KOPT-K1 (cell line): ENCODE data around the gene CLASP1.

Experiments used
- H3K27ac ChIP-seq: fragments of 200-600 bp; sonication (generic); 2 replicates; pipeline ENCODE4 v1.5.1; 2016; ENCODE audit warnings: antibody characterized with exemption, mild to moderate bottlenecking, low read depth, low read length; ENCODE audit not compliant: poor library complexity, severe bottlenecking
- H3K36me3 ChIP-seq: fragments of 200-600 bp; sonication (generic); 2 replicates; pipeline ENCODE4 v1.5.1; 2017; ENCODE audit warnings: antibody characterized with exemption, mild to moderate bottlenecking, low read length, moderate library complexity; ENCODE audit not compliant: insufficient read depth
- H3K9me3 ChIP-seq: fragments of 200-600 bp; sonication (generic); 2 replicates; pipeline ENCODE4 v1.5.1; 2017; ENCODE audit warnings: antibody characterized with exemption, low read length, mild to moderate bottlenecking; ENCODE audit not compliant: insufficient read depth, poor library complexity, severe bottlenecking

CLASP1 gene

DNA sequence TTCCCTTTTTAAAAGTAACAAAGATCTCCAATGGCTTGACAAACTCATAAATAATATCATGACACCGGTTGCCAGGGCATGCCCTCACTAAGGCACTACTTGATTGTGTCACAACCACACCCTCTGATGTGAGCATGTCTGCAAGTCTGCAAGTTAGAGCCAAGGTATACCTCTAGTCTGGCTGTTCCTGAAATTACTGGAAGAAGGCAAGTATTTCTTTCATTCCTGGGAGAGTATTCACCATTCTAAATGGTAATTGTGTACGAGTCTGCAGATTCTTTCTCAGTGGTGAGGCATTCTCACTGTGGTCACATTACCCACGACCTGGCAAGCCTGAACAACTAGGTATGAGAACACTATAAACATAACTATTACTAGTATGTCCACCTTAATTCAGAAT is 144.3 kb downstream of the CLASP1 start:
- Histone ChIP-seq H3K27ac (no peak overlapping the region), H3K36me3 (peaks cover 54% of the 10 kb centered on the region)

DNA sequence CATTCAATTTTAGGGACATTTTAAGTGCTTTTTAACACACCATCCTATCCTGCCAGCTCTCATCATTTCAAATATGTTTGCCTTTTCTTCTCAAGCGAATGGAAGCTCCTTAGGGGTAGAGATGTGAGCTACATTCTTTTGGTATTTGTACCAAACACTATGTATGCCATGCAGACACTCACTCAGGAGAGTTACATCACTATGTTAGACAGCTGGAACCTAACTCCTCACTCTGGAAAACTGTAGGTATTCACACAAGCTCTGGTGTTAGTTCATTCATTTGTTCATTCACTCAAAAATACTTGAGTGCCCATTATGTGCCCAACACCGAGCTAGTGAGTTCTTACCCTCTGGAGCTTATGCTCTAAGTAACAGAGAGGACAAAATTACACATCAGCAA is 144.9 kb downstream of the CLASP1 start:
- Histone ChIP-seq H3K9me3 (peaks cover 8% of the 10 kb centered on the region), H3K36me3 (peaks cover 56% of the 10 kb centered on the region), H3K27ac (no peak overlapping the region)

More for the DNA sequence above, 144.3 kb downstream of the CLASP1 start:
- peaks cover 3% of the 10 kb centered on the region for H3K9me3 ChIP-seq

DNA sequence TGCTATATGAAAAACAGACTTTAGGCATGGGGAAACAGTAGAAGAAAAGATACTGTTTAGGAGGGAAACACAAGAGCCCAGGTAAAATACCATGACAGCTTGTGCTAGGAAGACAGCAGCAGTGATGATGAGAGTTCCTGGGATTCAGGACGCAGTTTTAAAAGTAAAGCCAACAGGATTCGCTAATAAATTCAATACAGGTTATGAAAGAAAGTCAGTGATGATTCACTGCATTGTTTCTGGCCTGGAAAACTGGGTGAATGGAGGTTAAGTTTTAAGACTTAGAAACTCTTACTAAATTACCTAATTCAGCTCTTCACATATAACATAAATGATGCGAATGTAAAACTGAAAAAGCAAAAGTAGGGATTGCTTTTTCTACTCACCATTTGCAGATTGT is 146.5 kb downstream of the CLASP1 start:
- Histone ChIP-seq H3K36me3 (peaks cover 64% of the 10 kb centered on the region), H3K27ac (no peak overlapping the region), H3K9me3 (peaks cover 8% of the 10 kb centered on the region)

DNA sequence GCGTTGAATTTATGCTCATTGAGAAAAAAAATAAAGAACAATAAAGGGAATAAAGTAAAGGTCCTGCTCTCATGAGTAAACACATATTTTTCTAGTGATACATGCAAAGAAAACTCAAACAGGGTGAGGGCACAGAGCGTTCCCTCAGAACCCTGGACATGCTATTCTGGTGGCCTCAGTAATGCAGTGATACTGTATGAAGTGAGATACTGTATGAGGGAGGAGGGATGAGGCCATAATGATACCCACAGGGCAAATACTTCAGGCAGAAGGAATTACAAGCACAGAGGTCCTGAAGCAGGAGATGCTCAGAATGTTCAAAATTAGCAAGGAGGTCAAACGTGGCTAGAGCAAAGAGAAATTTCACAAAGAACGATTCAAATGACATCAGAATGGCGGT is 147.0 kb downstream of the CLASP1 start:
- peaks cover 64% of the 10 kb centered on the region for H3K36me3 ChIP-seq

DNA sequence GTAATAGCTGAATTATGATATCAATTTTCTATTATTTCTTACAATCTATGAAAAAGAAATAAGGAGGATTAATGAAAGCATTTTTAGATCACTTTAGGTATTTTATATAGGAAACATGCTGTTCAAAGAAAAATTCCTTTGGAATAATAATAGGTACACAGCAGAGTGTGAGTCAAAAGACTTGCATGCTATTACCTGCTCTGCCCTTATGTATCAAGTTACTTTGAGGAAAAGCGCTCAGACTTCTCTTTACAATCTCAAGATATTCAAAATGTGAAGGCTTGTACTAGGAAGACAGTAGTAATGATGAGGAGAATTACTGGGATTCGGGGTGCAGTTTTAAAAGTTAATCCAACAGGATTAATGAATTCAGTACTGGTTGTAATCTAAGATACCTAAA is 147.7 kb downstream of the CLASP1 start:
- Histone ChIP-seq H3K36me3 (peaks cover 64% of the 10 kb centered on the region), H3K27ac (no peak overlapping the region), H3K9me3 (peaks cover 8% of the 10 kb centered on the region)

More for the DNA sequence above, 147.0 kb downstream of the CLASP1 start:
- no peak overlapping the region for H3K27ac ChIP-seq
- peaks cover 8% of the 10 kb centered on the region for H3K9me3 ChIP-seq

DNA sequence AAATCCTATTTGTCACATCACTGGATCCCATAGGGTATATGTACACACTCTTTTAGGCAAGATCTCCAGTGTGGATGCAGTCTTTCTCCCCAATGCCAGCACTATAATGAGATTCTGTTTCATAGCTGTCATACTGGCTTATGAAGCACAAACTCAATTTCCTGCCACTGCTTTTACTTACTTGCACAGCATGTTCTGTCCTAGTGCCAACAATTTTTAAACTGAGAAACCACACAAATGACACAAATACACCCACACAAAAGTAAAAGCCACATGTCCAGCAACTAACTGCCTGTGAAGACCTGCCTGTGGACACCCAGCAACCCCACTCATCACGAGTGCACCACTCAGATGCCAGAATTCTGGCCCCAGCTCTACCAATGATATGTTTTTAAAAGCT is 148.2 kb downstream of the CLASP1 start:
- Histone ChIP-seq H3K9me3 (peaks cover 8% of the 10 kb centered on the region), H3K36me3 (peaks cover 66% of the 10 kb centered on the region), H3K27ac (no peak overlapping the region)

DNA sequence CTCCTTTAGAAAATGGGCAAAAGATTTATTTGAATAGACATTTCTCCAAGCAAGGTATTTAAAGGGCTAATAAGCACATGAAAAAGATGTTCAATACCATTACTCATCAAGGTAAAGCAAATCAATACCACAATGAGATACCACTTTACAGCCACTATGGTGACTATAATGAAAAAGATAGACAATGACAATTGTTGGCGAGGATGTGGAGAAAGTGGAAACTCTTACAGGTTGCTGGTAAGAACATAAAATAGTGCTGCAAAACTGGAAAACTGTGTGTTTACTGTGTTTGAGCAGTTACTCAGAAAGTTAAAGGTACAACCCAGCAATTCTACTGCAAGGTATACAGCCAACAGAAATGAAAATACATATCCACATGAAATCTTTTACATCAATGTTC is 150.5 kb downstream of the CLASP1 start:
- no peak overlapping the region for H3K27ac ChIP-seq
- H3K9me3 ChIP-seq = peaks cover 8% of the 10 kb centered on the region
- H3K36me3 ChIP-seq = peaks cover 59% of the 10 kb centered on the region

DNA sequence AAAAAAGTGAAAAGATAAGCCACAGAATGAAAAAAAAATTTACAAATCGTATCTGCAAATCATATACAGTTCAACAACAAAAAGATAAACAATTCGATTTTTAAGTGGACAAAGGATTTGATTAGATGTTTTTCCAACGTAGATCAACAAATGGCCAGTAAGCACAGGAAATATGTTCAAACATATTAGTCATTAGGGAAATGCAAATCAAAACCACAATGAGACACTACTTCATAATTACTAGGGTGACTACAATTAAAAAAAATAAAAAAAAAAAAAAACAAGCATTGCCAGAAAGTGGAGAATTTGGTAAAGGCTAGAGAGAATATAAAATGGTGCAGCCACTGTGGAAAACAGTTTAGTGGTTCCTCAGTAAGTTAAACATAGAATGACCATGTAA is 156.9 kb downstream of the CLASP1 start:
- Histone ChIP-seq H3K36me3 (peaks cover 11% of the 10 kb centered on the region; the same call in 1 of the 2 replicates), H3K9me3 (no peaks in the 10 kb centered on the region), H3K27ac (no peak overlapping the region)

DNA sequence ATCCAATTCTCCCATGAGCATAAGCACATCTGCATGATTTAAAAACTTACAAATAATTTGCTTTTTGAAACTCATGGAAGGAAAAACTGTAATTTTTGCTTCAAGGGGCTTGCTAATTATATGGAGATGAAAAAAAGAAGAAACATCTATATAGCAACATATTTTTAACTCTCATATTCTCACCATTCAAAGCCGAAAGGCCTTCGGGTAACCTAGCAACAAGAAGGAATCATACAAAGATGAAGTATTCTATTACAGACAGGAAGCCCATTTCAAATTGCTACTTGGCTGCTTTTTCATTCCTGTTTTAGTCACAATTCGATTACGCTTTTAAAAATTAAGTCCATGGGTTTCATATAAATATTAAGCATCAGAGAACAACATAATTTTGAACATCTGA is 157.7 kb downstream of the CLASP1 start:
- Histone ChIP-seq H3K36me3 (peaks cover 8% of the 10 kb centered on the region; the same call in 1 of the 2 replicates), H3K9me3 (no peaks in the 10 kb centered on the region), H3K27ac (no peak overlapping the region)

DNA sequence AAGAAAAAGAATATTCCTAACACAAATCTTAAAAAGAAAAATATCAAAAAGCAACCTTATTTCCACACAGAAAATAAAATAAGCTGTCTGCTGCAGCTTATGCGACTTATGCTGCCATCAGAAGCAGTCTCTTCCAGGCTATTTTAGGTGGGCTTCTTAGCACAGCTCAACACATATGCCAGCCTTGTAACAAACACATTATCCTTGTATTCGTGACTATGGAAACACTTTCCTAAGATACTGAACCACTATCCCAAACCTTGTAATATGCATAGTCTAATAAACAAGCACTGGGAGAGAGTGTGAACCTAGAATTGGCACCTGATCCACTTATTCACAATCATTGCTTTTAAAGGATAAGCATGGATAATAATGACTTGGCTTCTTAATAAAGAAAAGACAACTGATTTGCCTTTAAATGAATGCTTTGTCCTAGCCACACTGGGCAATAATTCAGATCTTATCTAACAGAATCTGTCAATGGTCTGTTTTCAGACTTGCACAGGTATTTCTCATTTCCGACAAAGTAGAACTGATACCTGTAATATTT is 158.6 kb downstream of the CLASP1 start:
- Histone ChIP-seq H3K27ac (no peak overlapping the region), H3K9me3 (no peaks in the 10 kb centered on the region), H3K36me3 (no peaks in the 10 kb centered on the region)

DNA sequence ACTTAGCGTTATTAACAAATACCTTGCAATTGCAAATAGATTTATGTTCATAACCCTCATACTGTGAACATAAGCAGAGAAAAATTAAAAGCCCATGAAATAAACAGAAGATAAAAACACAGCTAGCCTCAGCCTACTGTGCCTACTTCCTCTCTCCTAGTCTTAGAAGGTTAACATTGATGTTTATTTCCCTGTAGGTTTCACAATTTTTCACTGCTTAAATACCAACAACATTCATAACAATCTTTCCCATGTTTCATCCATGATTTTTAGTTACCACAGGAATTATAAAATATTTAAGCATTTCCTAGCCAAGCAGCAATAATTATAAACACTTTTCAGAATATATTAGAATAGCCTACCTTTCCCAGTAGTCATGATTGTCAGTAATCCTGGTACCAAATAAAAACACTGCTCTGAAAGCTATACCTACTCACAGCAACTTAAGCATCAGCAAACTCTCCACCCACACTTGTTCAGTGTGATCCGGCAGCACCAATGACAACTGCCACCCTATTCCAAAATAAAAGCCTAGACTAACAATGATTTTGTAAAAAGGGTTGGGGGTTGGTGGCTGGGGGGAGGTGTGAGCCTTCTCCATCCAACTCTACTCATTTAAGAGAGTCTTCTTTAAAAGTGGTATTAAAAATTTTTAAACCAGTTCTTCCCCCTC is 159.2 kb downstream of the CLASP1 start:
- Histone ChIP-seq H3K36me3 (no peaks in the 10 kb centered on the region), H3K27ac (no peak overlapping the region)

DNA sequence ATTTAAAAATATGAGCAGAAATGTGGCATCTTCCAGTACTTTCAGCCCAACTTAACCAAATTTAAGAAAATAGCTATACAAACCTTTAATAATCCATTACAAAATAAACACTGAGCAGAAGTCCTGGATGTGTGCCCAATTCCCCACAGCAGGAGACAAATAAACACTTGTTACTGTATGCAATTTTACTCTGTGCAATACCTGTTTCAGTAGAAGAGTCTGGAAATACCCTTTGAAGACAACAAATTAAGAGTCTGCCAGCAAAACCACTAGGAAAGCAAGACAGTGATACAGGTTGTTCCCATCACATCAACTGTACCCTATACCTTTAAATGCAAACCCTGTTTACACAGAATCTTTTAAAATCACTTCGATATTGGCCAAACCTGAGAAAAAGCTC is 160.0 kb downstream of the CLASP1 start:
- no peaks in the 10 kb centered on the region for H3K9me3 ChIP-seq
- no peak overlapping the region for H3K27ac ChIP-seq
- H3K36me3 ChIP-seq = no peaks in the 10 kb centered on the region

More for the DNA sequence above, 159.2 kb downstream of the CLASP1 start:
- no peaks in the 10 kb centered on the region for H3K9me3 ChIP-seq

DNA sequence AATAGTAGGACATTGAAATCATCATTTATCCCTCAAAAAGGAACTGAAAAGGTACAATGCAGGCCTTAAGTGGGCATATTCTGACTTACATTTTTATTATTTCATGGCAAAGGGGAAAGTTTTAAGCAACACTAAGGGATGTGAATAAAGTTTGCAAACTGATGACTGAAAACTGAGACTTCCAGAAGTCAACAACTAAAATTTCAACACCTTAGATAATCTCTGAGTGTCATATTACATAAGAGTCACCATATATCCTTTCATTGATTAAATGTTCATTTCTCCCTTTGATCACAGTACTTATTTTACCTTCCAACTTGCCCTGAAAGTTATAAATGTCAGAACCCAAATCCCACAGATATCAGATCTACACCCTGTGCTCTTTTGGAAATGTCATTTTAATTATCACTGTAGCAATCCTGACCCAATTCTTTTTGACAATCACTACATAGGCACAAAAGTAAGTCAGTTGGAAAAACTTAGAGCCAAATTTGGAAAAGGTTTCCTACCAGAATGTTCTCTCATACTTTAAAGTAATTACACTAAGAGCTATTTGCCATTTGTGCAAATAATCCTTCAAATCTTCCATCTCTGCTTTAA is 163.0 kb downstream of the CLASP1 start:
- Histone ChIP-seq H3K9me3 (no peaks in the 10 kb centered on the region), H3K36me3 (peaks cover 13% of the 10 kb centered on the region; the same call in 1 of the 2 replicates), H3K27ac (no peak overlapping the region)

DNA sequence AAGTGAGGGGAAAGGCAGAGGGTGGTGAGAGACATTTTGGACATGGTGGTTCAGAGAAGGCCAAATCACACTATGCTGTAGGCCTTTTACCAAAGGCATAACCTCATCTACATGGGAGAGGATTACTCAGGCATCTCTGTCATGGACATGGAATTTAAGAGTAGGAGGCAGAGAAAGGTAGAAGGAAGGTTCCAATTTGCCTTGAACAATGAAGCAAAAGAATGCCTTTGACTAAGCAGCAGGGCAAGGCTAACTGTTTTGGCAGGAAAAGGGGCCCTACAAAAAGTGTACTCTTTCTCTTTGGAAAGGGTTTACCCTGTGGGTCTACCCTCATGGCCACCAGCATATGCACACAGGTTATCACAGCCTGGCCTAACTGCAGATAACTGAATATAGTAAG is 164.2 kb downstream of the CLASP1 start:
- H3K36me3 ChIP-seq = peaks cover 14% of the 10 kb centered on the region; the same call in 1 of the 2 replicates
- H3K27ac ChIP-seq = no peak overlapping the region
- no peaks in the 10 kb centered on the region for H3K9me3 ChIP-seq

DNA sequence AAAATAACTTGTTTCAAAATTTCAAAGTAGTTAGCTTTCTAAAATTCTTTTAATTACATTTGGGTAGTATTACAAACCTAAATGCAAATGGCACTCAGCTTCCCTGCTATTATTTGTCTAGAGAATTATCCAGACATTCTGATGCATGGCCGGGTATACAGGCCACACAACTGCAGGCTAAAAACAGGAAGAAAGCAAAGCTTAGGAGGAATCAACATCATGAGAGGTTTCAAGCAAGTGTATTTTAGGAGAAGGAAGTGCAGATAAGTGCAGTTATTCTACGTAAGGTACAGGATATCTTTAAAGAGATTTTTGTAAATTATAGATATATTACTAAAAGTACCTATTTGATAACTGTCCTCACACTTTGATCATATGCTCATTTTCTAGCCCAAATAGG is 165.4 kb downstream of the CLASP1 start:
- peaks cover 19% of the 10 kb centered on the region; the same call in 1 of the 2 replicates for H3K36me3 ChIP-seq
- H3K27ac ChIP-seq = no peak overlapping the region
- no peaks in the 10 kb centered on the region for H3K9me3 ChIP-seq

DNA sequence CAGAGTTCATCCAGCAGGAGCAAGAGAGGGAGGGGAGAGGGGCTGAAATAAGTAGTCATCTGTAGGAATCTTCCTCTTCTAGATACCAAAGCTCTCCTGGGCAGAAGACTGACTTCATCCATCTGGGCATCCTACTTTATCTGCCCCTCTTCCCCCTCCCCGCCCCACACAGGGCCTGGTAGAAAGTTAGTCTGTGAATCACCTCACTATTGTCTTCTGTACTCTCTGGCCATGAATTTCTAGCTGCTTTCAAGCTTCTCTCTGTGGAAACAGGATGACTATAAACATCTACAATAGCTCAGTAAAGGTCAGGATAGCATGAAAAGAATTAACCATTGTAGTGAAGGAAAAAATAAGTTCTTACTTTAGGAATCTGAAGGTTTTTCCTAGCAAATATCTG is 166.2 kb downstream of the CLASP1 start:
- Histone ChIP-seq H3K36me3 (peaks cover 19% of the 10 kb centered on the region; the same call in 1 of the 2 replicates), H3K27ac (no peak overlapping the region)

More for the DNA sequence above, 166.2 kb downstream of the CLASP1 start:
- H3K9me3 ChIP-seq = no peaks in the 10 kb centered on the region
